GM21367 (cell line): ENCODE measurements around the gene RBMX.
"Not testable (repeated sequence)": the region's sequence is repeated elsewhere in the genome, so short reads cannot be mapped to it uniquely, and the experiment has no call there.

Experiments used
- ATAC-seq: cut with Tn5 transposase; IDR thresholded peaks from one replicate; pipeline ENCODE4 v1.9.1; 2021; ENCODE audit not compliant: unreplicated experiment

Gene RBMX

GRCh38 chrX:136880452-136881013 is at the start of gene RBMX:
TSS of gene RBMX (minus strand) at chrX:136880725. CDS start at chrX:136879427, 1,298 bp downstream.
- ATAC-seq, result peak; percentile 96

- not testable (repeated sequence) for ATAC-seq
Observed at GRCh38 chrX:136921438-136921837, 40.9 kb upstream of the RBMX start.

- no peak for ATAC-seq
Observed at GRCh38 chrX:136920001-136920400, 39.5 kb upstream of the RBMX start.

- no peak for ATAC-seq
Observed at GRCh38 chrX:136916827-136917226, 36.3 kb upstream of the RBMX start.

GRCh38 chrX:136911661-136912060 is 31.1 kb upstream of the RBMX start:
- not testable (repeated sequence) for ATAC-seq

- no peak for ATAC-seq
Observed at GRCh38 chrX:136911253-136911652, 30.7 kb upstream of the RBMX start.

- no peak for ATAC-seq
Observed at GRCh38 chrX:136910565-136911035, 30.1 kb upstream of the RBMX start.

- peak; percentile 65 for ATAC-seq
Observed at GRCh38 chrX:136909706-136910564, 29.4 kb upstream of the RBMX start.

GRCh38 chrX:136909119-136909705 is 28.7 kb upstream of the RBMX start:
- ATAC-seq, result peak; percentile 58

- no peak for ATAC-seq
Observed at GRCh38 chrX:136907621-136908020, 27.1 kb upstream of the RBMX start.

- no peak for ATAC-seq
Observed at GRCh38 chrX:136906921-136907510, 26.5 kb upstream of the RBMX start.

- not testable (repeated sequence) for ATAC-seq
Observed at GRCh38 chrX:136904067-136904466, 23.5 kb upstream of the RBMX start.

GRCh38 chrX:136900071-136900470 is 19.5 kb upstream of the RBMX start:
- not testable (repeated sequence) for ATAC-seq

GRCh38 chrX:136899221-136899620 is 18.7 kb upstream of the RBMX start:
- no peak for ATAC-seq

- ATAC-seq, result not testable (repeated sequence)
Observed at GRCh38 chrX:136898752-136899151, 18.2 kb upstream of the RBMX start.

GRCh38 chrX:136896121-136896914 is 15.8 kb upstream of the RBMX start:
- no peak for ATAC-seq

- no peak for ATAC-seq
Observed at GRCh38 chrX:136892412-136892811, 11.9 kb upstream of the RBMX start.

GRCh38 chrX:136890596-136890995 is 10.1 kb upstream of the RBMX start:
- not testable (repeated sequence) for ATAC-seq

GRCh38 chrX:136889269-136889668 is 8.7 kb upstream of the RBMX start:
- ATAC-seq, result no peak

GRCh38 chrX:136880003-136880451 is 498 bp downstream of the RBMX start:
- ATAC-seq, result peak; percentile 19
